Trophoblast cell (in vitro differentiated cells and primary cell): ENCODE results near the gene TIMM50.
A peak's percentile ranks its signal among the peaks of the same experiment; 100 is the strongest.

ENCODE experiments used
- DNase-seq, 2 donors: peaks; one replicate each; pipeline ENCODE4 v3.0.0-alpha.2; 2016
- H2AFZ ChIP-seq: 2 replicates; pipeline ENCODE4 v1.6.1; 2013; ENCODE audit warnings: low read length, moderate library complexity, mild to moderate bottlenecking; ENCODE audit not compliant: insufficient read depth, poor library complexity
- H2AK5ac ChIP-seq: 2 replicates; pipeline ENCODE4 v1.6.1; 2013; ENCODE audit warnings: mild to moderate bottlenecking, low read length
- H2BK120ac ChIP-seq: 2 replicates; pipeline ENCODE4 v1.6.1; 2013; ENCODE audit warnings: low read length, mild to moderate bottlenecking, moderate library complexity; ENCODE audit not compliant: insufficient read depth, poor library complexity
- H2BK12ac ChIP-seq: 2 replicates; pipeline ENCODE4 v1.6.1; 2013; ENCODE audit warnings: mild to moderate bottlenecking, low read length, moderate library complexity
- H2BK5ac ChIP-seq: 2 replicates; pipeline ENCODE4 v1.6.1; 2013; ENCODE audit warnings: low read length, low read depth, moderate library complexity, mild to moderate bottlenecking; ENCODE audit not compliant: poor library complexity
- H3K14ac ChIP-seq: 2 replicates; pipeline ENCODE4 v1.6.1; 2013; ENCODE audit warnings: mild to moderate bottlenecking, low read length
- H3K18ac ChIP-seq: 2 replicates; pipeline ENCODE4 v1.6.1; 2013; ENCODE audit warnings: mild to moderate bottlenecking, low read length
- H3K23ac ChIP-seq: 2 replicates; pipeline ENCODE4 v1.6.1; 2013; ENCODE audit warnings: low read length
- H3K27ac ChIP-seq: 2 replicates; pipeline ENCODE4 v1.5.1; 2013; ENCODE audit warnings: low read depth, mild to moderate bottlenecking, inconsistent platforms, low read length, moderate library complexity
- H3K27me3 ChIP-seq: 2 replicates; pipeline ENCODE4 v1.6.1; 2013; ENCODE audit warnings: inconsistent platforms, mild to moderate bottlenecking, low read length, moderate library complexity; ENCODE audit not compliant: insufficient read depth
- H3K36me3 ChIP-seq, 2 experiments: 1 replicate in 1 of 2; 2 replicates in 1 of 2; pipeline ENCODE4 v1.6.1; 2013; ENCODE audit warnings: low read length in 2 of 2, mild to moderate bottlenecking in 2 of 2, moderate library complexity in 1 of 2; ENCODE audit not compliant: insufficient read depth in 2 of 2, control insufficient read depth in 1 of 2
- H3K4ac ChIP-seq: 2 replicates; pipeline ENCODE4 v1.6.1; 2013; ENCODE audit warnings: low read depth, mild to moderate bottlenecking, low read length, moderate library complexity
- H3K4me1 ChIP-seq, 2 experiments: 1 replicate in 1 of 2; 2 replicates in 1 of 2; pipeline ENCODE4 v1.6.1; 2013; ENCODE audit warnings: low read length in 2 of 2, mild to moderate bottlenecking in 2 of 2, moderate library complexity in 1 of 2; ENCODE audit not compliant: insufficient read depth in 2 of 2, control insufficient read depth in 1 of 2
- H3K4me2 ChIP-seq: 2 replicates; pipeline ENCODE4 v1.6.1; 2013; ENCODE audit warnings: inconsistent platforms, mild to moderate bottlenecking, low read length, moderate library complexity
- H3K4me3 ChIP-seq: 2 replicates; pipeline ENCODE4 v1.5.1; 2013; ENCODE audit warnings: mild to moderate bottlenecking, low read depth, low read length, inconsistent platforms
- H3K79me1 ChIP-seq: one replicate; pipeline ENCODE4 v1.6.1; 2013; ENCODE audit warnings: low read length
- H3K79me2 ChIP-seq: 2 replicates; pipeline ENCODE4 v1.6.1; 2013; ENCODE audit warnings: low read length, mild to moderate bottlenecking; ENCODE audit not compliant: control insufficient read depth, insufficient read depth, poor library complexity
- H3K9ac ChIP-seq: 2 replicates; pipeline ENCODE4 v1.6.1; 2013; ENCODE audit warnings: mild to moderate bottlenecking, low read length
- H3K9me3 ChIP-seq: 2 replicates; pipeline ENCODE4 v1.6.1; 2013; ENCODE audit warnings: low read depth, mild to moderate bottlenecking, control low read depth, inconsistent platforms, low read length; ENCODE audit not compliant: insufficient read depth
- H4K12ac ChIP-seq: 2 replicates; pipeline ENCODE4 v1.6.1; 2013; ENCODE audit warnings: low read depth, mild to moderate bottlenecking, low read length, moderate library complexity
- H4K8ac ChIP-seq: 2 replicates; pipeline ENCODE4 v1.6.1; 2013; ENCODE audit warnings: low read depth, mild to moderate bottlenecking, low read length, moderate library complexity
- H4K91ac ChIP-seq: one replicate; pipeline ENCODE4 v1.6.1; 2013; ENCODE audit warnings: low read depth, mild to moderate bottlenecking, low read length, moderate library complexity
- WGBS: extraction: QIAGEN DNeasy Blood & Tissue Kit; methylation state at CpG from one replicate; pipeline ENCODE4 v1.1.7; 2013; ENCODE audit warnings: missing lambda C conversion rate; ENCODE audit not compliant: insufficient read length, insufficient coverage; ENCODE audit errors: extremely low coverage; 5-methylcytosine and 5-hydroxymethylcytosine counted together

The TIMM50 gene

DNA sequence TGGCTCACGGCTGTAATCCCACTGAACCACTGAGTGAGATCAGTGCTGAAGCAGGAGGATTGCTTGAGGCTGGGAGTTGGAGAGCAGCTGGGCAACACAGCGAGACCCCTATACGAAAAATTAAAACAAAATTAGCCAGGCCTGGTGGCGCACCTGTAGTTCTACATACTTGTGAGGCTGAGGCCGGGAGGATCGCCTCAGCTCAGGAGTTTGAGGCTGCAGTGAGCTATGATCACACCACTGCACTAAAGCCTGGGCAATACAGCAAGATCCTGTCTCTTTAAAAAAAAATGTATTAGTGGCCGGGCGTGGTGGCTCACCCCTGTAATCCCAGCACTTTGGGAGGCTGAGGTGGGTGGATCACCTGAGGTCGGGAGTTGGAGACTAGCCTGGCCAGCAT, 28.0 kb downstream of the TIMM50 start:
- Histone ChIP-seq H3K14ac (no peak overlapping the region), H2BK5ac (no peak overlapping the region), H3K79me1 (no peaks in the 10 kb centered on the region), H2AK5ac (no peak overlapping the region), H3K36me3 (no peaks in the 10 kb centered on the region), H3K18ac (no peak overlapping the region), H2BK120ac (no peak overlapping the region), H3K79me2 (no peaks in the 10 kb centered on the region), H3K4ac (no peak overlapping the region), H3K9ac (no peak overlapping the region), H3K23ac (no peak overlapping the region), H3K9me3 (peaks cover 11% of the 10 kb centered on the region), H3K4me3 (no peak overlapping the region), H2BK12ac (no peak overlapping the region), H3K27me3 (peaks cover 33% of the 10 kb centered on the region), H4K8ac (no peak overlapping the region), H2AFZ (no peak overlapping the region), H4K91ac (no peak overlapping the region), H3K27ac (no peak overlapping the region), H4K12ac (no peak overlapping the region), H3K4me2 (no peak overlapping the region), H3K4me1 (peaks cover 3 to 7% of the 10 kb centered on the region in 2 experiments)
- no CpG with 5 or more reads among the region's 9 CpGs for whole genome bisulfite sequencing
- no peak for DNase-seq

DNA sequence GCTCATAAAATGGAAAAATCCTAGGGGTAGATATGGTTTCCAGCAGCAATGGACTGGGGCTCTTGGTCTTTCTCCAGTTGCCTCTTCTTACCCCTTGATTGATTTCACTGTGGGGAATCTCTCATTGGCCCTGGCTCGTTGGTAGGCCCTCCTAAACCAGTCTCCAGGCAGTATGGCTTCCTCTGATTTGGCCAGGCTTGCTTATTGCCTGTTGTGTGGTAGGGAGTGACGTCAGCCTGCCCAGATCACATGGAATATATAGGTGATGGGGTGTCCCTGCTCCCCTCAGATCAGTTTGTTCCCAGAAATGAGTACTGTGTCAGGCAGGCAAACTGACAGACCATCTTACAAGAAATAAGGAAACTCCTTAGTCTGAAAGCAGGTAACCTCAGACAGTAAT, 28.6 kb downstream of the TIMM50 start:
- peaks cover 11% of the 10 kb centered on the region for H3K9me3 ChIP-seq
- no peak overlapping the region for H3K4ac ChIP-seq
- H3K9ac ChIP-seq = no peak overlapping the region
- H3K79me2 ChIP-seq = no peaks in the 10 kb centered on the region
- H3K79me1 ChIP-seq = no peaks in the 10 kb centered on the region
- no peak overlapping the region for H3K14ac ChIP-seq
- no peaks in the 10 kb centered on the region for H3K36me3 ChIP-seq
- no peak overlapping the region for H2BK12ac ChIP-seq
- no peak overlapping the region for H3K23ac ChIP-seq
- H3K4me2 ChIP-seq = no peak overlapping the region
- no peak overlapping the region for H4K91ac ChIP-seq
- no peak overlapping the region for H3K4me3 ChIP-seq
- WGBS = no CpG with 5 or more reads among the region's 2 CpGs
- peaks cover 33% of the 10 kb centered on the region for H3K27me3 ChIP-seq
- H2AFZ ChIP-seq = no peak overlapping the region
- H4K12ac ChIP-seq = no peak overlapping the region
- no peak overlapping the region for H2BK5ac ChIP-seq
- peaks cover 3 to 7% of the 10 kb centered on the region in 2 experiments for H3K4me1 ChIP-seq
- DNase-seq = no peak
- no peak overlapping the region for H3K27ac ChIP-seq
- H2AK5ac ChIP-seq = no peak overlapping the region
- no peak overlapping the region for H4K8ac ChIP-seq
- H3K18ac ChIP-seq = no peak overlapping the region
- H2BK120ac ChIP-seq = no peak overlapping the region

DNA sequence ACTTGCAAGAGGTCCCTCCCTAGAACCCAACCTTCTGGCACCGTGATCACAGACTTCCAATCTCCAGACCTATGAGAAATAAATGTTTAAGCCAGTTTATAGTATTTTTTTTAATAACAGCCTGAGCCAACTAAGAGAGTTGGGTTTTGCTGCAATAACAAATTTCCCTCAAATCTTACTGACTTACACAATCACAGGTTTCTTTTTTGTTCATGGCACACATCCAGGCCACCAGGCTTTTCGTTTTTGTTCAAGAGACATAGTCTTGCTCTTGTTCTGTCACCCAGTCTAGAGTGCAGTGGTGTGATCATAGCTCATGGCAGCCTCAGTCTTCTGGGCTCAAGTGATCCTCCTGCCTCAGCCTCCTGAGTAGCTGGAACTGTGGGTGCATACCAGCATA, 32.4 kb downstream of the TIMM50 start:
- no peak overlapping the region for H3K27ac ChIP-seq
- H3K27me3 ChIP-seq = peaks cover 17% of the 10 kb centered on the region
- H3K9me3 ChIP-seq = peaks cover 2% of the 10 kb centered on the region
- no peak overlapping the region for H3K4me2 ChIP-seq
- H3K23ac ChIP-seq = no peak overlapping the region
- WGBS = no CpG with 5 or more reads among the region's 2 CpGs
- H4K12ac ChIP-seq = no peak overlapping the region
- no peaks in the 10 kb centered on the region for H3K36me3 ChIP-seq
- H3K4ac ChIP-seq = no peak overlapping the region
- H3K14ac ChIP-seq = no peak overlapping the region
- no peak for DNase-seq
- no peak overlapping the region for H3K4me3 ChIP-seq
- peaks cover 11% of the 10 kb centered on the region for H3K79me2 ChIP-seq
- no peak overlapping the region for H2AFZ ChIP-seq
- H3K9ac ChIP-seq = no peak overlapping the region
- H3K18ac ChIP-seq = no peak overlapping the region
- peaks cover 13% of the 10 kb centered on the region for H3K79me1 ChIP-seq
- H2BK5ac ChIP-seq = no peak overlapping the region
- H2BK120ac ChIP-seq = no peak overlapping the region
- peaks cover 2 to 12% of the 10 kb centered on the region in 2 experiments for H3K4me1 ChIP-seq
- H2AK5ac ChIP-seq = no peak overlapping the region
- H2BK12ac ChIP-seq = no peak overlapping the region
- H4K91ac ChIP-seq = no peak overlapping the region
- H4K8ac ChIP-seq = no peak overlapping the region

DNA sequence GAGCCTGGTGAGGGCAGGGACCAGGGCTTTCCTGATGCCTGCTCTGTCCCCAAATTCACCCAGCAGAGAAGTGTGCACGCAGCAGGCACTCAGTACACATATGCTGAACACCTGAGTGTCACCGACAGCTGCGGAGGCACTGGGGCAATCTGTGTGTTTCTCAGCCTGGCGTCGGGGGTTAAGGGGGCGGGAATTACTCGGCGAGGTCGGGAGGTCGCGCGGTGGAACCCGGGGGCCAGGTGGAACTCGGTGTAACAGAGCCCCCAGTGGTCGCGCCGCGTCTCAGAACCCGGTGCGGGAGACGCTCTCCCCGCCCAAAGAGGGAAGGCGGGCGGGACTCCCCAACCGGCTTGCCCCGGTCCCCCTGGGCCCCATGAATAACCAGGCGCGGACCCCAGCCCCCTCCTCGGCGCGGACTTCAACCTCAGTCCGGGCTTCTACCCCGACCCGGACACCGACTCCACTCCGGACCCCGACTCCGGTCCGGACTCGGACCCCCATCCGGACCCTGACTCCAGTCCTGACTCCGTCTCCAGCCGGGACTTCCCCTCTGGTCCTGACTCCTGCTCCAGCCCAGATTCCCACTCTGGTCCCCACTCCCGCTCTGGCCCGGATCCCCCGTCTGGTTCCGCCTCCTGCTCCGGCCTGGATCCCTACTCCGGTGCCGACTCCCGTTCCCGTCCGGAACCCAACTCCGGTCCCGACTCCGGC, 34.4 kb downstream of the TIMM50 start, which contains the start of gene SELENOV:
Gene SELENOV (plus strand): TSS at position 300 of the 711 bp plus-strand sequence. CDS start 74 bp downstream, at position 374.
- peak within 1 kb of the TSS; percentile 46 for H2BK12ac ChIP-seq
- H3K18ac ChIP-seq = peak within 1 kb of the TSS; percentile 95
- peaks cover 11% of the 10 kb centered on the region for H3K79me2 ChIP-seq
- DNase-seq = no peak
- H4K12ac ChIP-seq = peak within 1 kb of the TSS; percentile 49
- no peaks in the 10 kb centered on the region for H3K36me3 ChIP-seq
- H3K4me3 ChIP-seq = peak within 1 kb of the TSS; percentile 73
- no CpG with 5 or more reads among the region's 56 CpGs for WGBS
- no peak within 1 kb of the TSS for H3K23ac ChIP-seq
- H2BK5ac ChIP-seq = peak within 1 kb of the TSS; percentile 42
- peaks cover 17% of the 10 kb centered on the region for H3K79me1 ChIP-seq
- peak within 1 kb of the TSS; percentile 66 for H4K8ac ChIP-seq
- H3K27ac ChIP-seq = no peak within 1 kb of the TSS
- peak within 1 kb of the TSS; percentile 52 for H3K4ac ChIP-seq
- peaks cover 2% of the 10 kb centered on the region for H3K9me3 ChIP-seq
- H3K4me2 ChIP-seq = peak within 1 kb of the TSS; percentile 77
- peak within 1 kb of the TSS; percentile 75 for H4K91ac ChIP-seq
- H3K9ac ChIP-seq = peak within 1 kb of the TSS; percentile 43
- no peak within 1 kb of the TSS for H2AK5ac ChIP-seq
- peaks cover 10% of the 10 kb centered on the region for H3K27me3 ChIP-seq
- H3K14ac ChIP-seq = peak within 1 kb of the TSS; percentile 88
- H2BK120ac ChIP-seq = peak within 1 kb of the TSS; percentile 55
- H2AFZ ChIP-seq = peak within 1 kb of the TSS; percentile 51
- H3K4me1 ChIP-seq = peaks cover 5 to 23% of the 10 kb centered on the region in 2 experiments
